Ishikawa (cell line): Measurements from ENCODE around the gene ALPG.

ENCODE experiments used
- CEBPB ChIP-seq: IDR thresholded peaks from 2 replicates; pipeline ENCODE4 v1.6.1; 2012
- CREB1 ChIP-seq: IDR thresholded peaks from 2 replicates; pipeline ENCODE4 v1.6.1; 2012; ENCODE audit warnings: low read depth
- EGR1 ChIP-seq: IDR thresholded peaks from 2 replicates; pipeline ENCODE4 v1.6.1; 2012
- EP300 ChIP-seq: IDR thresholded peaks from 2 replicates; pipeline ENCODE4 v1.6.1; 2012; ENCODE audit warnings: borderline replicate concordance
- FOXM1 ChIP-seq: IDR thresholded peaks from 2 replicates; pipeline ENCODE4 v1.6.1; 2012; ENCODE audit warnings: low read depth, borderline replicate concordance
- MAX ChIP-seq: IDR thresholded peaks from 2 replicates; pipeline ENCODE4 v1.6.1; 2012
- NFIC ChIP-seq: IDR thresholded peaks from 2 replicates; pipeline ENCODE4 v1.6.1; 2012
- RAD21 ChIP-seq: IDR thresholded peaks from 2 replicates; pipeline ENCODE4 v1.6.1; 2012; ENCODE audit warnings: low read depth
- TAF1 ChIP-seq: IDR thresholded peaks from 2 replicates; pipeline ENCODE4 v1.6.1; 2012; ENCODE audit warnings: low read depth, mild to moderate bottlenecking
- TCF12 ChIP-seq: IDR thresholded peaks from 2 replicates; pipeline ENCODE4 v1.6.1; 2012; ENCODE audit warnings: low read depth
- TEAD4 ChIP-seq: IDR thresholded peaks from 2 replicates; pipeline ENCODE4 v1.6.1; 2012
- USF1 ChIP-seq: IDR thresholded peaks from 2 replicates; pipeline ENCODE4 v1.6.1; 2012
- YY1 ChIP-seq: IDR thresholded peaks from 2 replicates; pipeline ENCODE4 v1.6.1; 2012; ENCODE audit warnings: low read depth
- ZBTB7A ChIP-seq: IDR thresholded peaks from 2 replicates; pipeline ENCODE4 v1.6.1; 2012; ENCODE audit warnings: low read depth
- TF ChIP-seq, protein P1 (sequence below): IDR thresholded peaks from 2 replicates; pipeline ENCODE4 v1.6.1; 2012; ENCODE audit warnings: low read depth, mild to moderate bottlenecking

Gene ALPG

DNA sequence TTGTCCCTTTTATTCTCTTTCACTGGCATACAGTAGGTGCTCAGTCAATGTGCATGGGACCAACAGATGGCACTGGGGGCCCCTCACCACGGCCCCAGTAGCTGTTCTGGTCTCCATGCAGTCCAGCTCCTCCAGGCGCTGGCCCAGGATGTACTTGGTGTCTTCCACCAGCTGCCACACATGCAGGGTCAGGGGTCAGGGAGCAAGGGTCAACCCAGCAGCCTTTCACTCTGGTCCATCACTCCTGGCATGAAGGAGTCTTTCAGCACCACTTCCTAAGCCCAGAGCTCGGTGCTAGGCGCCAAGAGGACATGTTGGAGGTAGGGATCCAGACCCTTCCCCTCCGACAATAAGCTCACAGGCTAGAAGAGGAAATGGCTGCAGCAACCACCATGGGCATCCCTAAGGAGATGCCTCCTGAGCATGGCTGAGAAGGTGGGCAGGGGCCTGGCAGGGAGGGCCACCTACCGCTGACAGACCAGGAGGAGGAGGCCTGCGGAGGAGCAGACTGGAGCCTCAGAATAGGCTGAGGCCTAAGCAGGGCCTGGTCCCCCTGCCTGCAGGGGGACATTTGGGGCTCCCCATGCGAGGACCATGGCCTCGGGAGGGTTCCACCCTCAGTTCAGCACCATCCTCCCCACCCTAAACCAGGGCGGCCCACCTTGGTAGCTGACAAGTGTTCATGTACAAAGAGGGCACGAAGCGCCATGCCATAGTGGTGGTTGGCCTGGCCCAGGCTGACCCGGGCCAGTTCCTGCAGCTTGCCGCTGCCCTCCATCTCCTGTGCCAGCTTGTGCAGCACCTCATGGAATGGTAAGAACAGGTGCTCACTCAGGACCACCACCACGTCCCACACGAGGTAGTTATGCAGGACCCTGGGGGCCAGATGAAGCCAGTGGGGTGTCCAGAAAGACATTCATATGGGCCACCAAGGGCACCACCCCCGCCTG lies 10.2 kb downstream of the ALPG start:
- TF ChIP-seq EP300 (no peak), CREB1 (no peak), FOXM1 (no peak), YY1 (no peak), TAF1 (no peak), USF1 (no peak), MAX (no peak), ZBTB7A (no peak), TCF12 (no peak), TEAD4 (no peak), CEBPB (no peak), EGR1 (no peak), RAD21 (no peak), NFIC (no peak)
- TF ChIP-seq, protein P1, sequence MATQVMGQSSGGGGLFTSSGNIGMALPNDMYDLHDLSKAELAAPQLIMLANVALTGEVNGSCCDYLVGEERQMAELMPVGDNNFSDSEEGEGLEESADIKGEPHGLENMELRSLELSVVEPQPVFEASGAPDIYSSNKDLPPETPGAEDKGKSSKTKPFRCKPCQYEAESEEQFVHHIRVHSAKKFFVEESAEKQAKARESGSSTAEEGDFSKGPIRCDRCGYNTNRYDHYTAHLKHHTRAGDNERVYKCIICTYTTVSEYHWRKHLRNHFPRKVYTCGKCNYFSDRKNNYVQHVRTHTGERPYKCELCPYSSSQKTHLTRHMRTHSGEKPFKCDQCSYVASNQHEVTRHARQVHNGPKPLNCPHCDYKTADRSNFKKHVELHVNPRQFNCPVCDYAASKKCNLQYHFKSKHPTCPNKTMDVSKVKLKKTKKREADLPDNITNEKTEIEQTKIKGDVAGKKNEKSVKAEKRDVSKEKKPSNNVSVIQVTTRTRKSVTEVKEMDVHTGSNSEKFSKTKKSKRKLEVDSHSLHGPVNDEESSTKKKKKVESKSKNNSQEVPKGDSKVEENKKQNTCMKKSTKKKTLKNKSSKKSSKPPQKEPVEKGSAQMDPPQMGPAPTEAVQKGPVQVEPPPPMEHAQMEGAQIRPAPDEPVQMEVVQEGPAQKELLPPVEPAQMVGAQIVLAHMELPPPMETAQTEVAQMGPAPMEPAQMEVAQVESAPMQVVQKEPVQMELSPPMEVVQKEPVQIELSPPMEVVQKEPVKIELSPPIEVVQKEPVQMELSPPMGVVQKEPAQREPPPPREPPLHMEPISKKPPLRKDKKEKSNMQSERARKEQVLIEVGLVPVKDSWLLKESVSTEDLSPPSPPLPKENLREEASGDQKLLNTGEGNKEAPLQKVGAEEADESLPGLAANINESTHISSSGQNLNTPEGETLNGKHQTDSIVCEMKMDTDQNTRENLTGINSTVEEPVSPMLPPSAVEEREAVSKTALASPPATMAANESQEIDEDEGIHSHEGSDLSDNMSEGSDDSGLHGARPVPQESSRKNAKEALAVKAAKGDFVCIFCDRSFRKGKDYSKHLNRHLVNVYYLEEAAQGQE = no peak

- no peak for TF ChIP-seq CREB1
- no peak for TF ChIP-seq ZBTB7A
- no peak for TF ChIP-seq EGR1
- no peak for TF ChIP-seq YY1
- TF ChIP-seq FOXM1 = no peak
- TF ChIP-seq MAX = no peak
- no peak for TF ChIP-seq NFIC
- no peak for TF ChIP-seq CEBPB
- TF ChIP-seq RAD21 = no peak
- TF ChIP-seq TCF12 = no peak
- TF ChIP-seq EP300 = no peak
- no peak for TF ChIP-seq TAF1
- no peak for TF ChIP-seq TEAD4
- TF ChIP-seq USF1 = no peak
- TF ChIP-seq, protein P1 = no peak
These were observed 10.8 kb downstream of the ALPG start for GRCh38 chr2:232417489-232417888.

GRCh38 chr2:232418056-232418455 lies 11.4 kb downstream of the ALPG start:
- TF ChIP-seq, protein P1 = no peak
- no peak for TF ChIP-seq TEAD4
- TF ChIP-seq YY1 = no peak
- no peak for TF ChIP-seq USF1
- TF ChIP-seq NFIC = no peak
- no peak for TF ChIP-seq EGR1
- no peak for TF ChIP-seq TAF1
- TF ChIP-seq ZBTB7A = no peak
- no peak for TF ChIP-seq RAD21
